SK-N-SH treated with all-trans-retinoic acid at 6 μM for 48 hours (cell line): ENCODE results near the gene STIP1.

Experiments used
- ESRRG ChIP-seq: fragments of 250-450 bp; sonication (Bioruptor Pico); IDR thresholded peaks from 2 replicates; pipeline ENCODE4 v1.6.1; 2021; ENCODE audit warnings: mild to moderate bottlenecking
- ISL1 ChIP-seq: fragments of 250-450 bp; sonication (Bioruptor Pico); IDR thresholded peaks from 2 replicates; pipeline ENCODE4 v2.1.2; 2022; ENCODE audit warnings: mild to moderate bottlenecking, moderate library complexity
- PPARA ChIP-seq: fragments of 250-450 bp; sonication (Bioruptor Pico); IDR thresholded peaks from 2 replicates; pipeline ENCODE4 v1.5.0; 2020; ENCODE audit warnings: mild to moderate bottlenecking, borderline replicate concordance
- RARB ChIP-seq: fragments of 250-450 bp; sonication (Bioruptor Pico); IDR thresholded peaks from 2 replicates; pipeline ENCODE4 v1.8.0; 2021; ENCODE audit warnings: mild to moderate bottlenecking, moderate library complexity
- SNAI2 ChIP-seq: fragments of 250-450 bp; sonication (Bioruptor Pico); IDR thresholded peaks from 2 replicates; pipeline ENCODE4 v1.5.0; 2020; ENCODE audit warnings: mild to moderate bottlenecking, moderate library complexity
- TCF4 ChIP-seq: fragments of 250-450 bp; sonication (Bioruptor Pico); IDR thresholded peaks from 2 replicates; pipeline ENCODE4 v1.8.0; 2021; ENCODE audit warnings: mild to moderate bottlenecking, moderate library complexity, borderline replicate concordance
- ZFP3 ChIP-seq: fragments of 250-450 bp; sonication (Bioruptor Pico); IDR thresholded peaks from 2 replicates; pipeline ENCODE4 v1.5.0; 2020; ENCODE audit warnings: mild to moderate bottlenecking, moderate library complexity
- ZFP30 ChIP-seq: fragments of 450-650 bp; formaldehyde crosslinking; IDR thresholded peaks from 2 replicates; pipeline ENCODE4 v1.5.0; 2022; ENCODE audit warnings: mild to moderate bottlenecking, moderate library complexity
- ZNF565 ChIP-seq: fragments of 450-650 bp; formaldehyde crosslinking; conservative IDR thresholded peaks from 2 replicates; pipeline ENCODE4 v1.5.0; 2020; ENCODE audit warnings: low read depth, mild to moderate bottlenecking, moderate library complexity
- TF ChIP-seq, protein P1 (sequence below): fragments of 250-450 bp; sonication (Bioruptor Pico); IDR thresholded peaks from 2 replicates; pipeline ENCODE4 v1.5.0; 2020; ENCODE audit warnings: mild to moderate bottlenecking, moderate library complexity
- TF ChIP-seq, protein P2 (sequence below): fragments of 250-450 bp; sonication (Bioruptor Pico); IDR thresholded peaks from 2 replicates; pipeline ENCODE4 v1.8.0; 2021; ENCODE audit warnings: low read depth, mild to moderate bottlenecking, moderate library complexity, borderline replicate concordance

DNA sequence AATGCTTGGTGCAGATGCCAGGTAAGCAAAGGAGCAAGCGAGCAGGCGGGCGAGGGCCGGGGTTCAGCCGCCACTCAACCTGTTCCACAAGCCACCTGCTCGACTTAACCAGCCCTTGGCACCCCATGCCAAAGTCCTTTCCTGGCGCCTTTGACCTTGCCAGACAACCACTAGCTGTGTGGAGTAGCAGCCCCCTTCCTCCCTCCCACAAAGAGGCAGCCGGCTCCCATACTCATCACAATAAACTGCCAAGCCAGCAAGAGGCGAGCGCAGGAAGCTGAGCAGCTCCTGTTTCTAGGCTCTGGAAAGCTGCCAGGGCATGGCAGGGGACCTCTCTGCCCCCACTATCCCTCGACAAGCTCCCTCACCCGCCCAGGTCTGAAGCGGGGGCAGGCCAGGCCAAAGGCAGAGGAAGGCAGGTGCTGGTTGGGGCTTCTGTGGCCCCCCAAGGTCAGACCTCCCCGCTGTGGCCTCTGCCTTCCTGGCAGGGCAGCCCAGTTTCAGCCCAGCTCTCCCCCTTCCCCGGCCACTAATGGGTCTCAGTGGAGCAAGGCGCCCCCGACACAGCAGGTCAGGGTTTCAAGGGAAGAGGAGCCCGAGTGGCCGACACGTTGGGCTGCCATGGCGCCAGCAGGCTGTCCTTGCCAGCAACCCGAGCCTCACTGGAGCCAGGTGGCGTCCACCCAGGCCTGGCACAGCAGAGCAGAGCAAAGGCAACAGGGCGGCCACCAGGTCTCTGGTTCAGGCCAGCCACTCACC, 35.3 kb upstream of the STIP1 start:
- no peak for TF ChIP-seq ZNF565 (CRISPR knock-in tag)
- no peak for TF ChIP-seq RARB (CRISPR knock-in tag)
- no peak for TF ChIP-seq ZFP30 (CRISPR knock-in tag)
- no peak for TF ChIP-seq PPARA (CRISPR knock-in tag)
- TF ChIP-seq ESRRG = no peak
- no peak for TF ChIP-seq ISL1 (CRISPR knock-in tag)
- TF ChIP-seq ZFP3 = no peak
- TF ChIP-seq SNAI2 = no peak
- no peak for TF ChIP-seq TCF4
- TF ChIP-seq, protein P1, sequence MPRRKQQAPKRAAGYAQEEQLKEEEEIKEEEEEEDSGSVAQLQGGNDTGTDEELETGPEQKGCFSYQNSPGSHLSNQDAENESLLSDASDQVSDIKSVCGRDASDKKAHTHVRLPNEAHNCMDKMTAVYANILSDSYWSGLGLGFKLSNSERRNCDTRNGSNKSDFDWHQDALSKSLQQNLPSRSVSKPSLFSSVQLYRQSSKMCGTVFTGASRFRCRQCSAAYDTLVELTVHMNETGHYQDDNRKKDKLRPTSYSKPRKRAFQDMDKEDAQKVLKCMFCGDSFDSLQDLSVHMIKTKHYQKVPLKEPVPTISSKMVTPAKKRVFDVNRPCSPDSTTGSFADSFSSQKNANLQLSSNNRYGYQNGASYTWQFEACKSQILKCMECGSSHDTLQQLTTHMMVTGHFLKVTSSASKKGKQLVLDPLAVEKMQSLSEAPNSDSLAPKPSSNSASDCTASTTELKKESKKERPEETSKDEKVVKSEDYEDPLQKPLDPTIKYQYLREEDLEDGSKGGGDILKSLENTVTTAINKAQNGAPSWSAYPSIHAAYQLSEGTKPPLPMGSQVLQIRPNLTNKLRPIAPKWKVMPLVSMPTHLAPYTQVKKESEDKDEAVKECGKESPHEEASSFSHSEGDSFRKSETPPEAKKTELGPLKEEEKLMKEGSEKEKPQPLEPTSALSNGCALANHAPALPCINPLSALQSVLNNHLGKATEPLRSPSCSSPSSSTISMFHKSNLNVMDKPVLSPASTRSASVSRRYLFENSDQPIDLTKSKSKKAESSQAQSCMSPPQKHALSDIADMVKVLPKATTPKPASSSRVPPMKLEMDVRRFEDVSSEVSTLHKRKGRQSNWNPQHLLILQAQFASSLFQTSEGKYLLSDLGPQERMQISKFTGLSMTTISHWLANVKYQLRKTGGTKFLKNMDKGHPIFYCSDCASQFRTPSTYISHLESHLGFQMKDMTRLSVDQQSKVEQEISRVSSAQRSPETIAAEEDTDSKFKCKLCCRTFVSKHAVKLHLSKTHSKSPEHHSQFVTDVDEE (CRISPR knock-in tag) = no peak
- TF ChIP-seq, protein P2, sequence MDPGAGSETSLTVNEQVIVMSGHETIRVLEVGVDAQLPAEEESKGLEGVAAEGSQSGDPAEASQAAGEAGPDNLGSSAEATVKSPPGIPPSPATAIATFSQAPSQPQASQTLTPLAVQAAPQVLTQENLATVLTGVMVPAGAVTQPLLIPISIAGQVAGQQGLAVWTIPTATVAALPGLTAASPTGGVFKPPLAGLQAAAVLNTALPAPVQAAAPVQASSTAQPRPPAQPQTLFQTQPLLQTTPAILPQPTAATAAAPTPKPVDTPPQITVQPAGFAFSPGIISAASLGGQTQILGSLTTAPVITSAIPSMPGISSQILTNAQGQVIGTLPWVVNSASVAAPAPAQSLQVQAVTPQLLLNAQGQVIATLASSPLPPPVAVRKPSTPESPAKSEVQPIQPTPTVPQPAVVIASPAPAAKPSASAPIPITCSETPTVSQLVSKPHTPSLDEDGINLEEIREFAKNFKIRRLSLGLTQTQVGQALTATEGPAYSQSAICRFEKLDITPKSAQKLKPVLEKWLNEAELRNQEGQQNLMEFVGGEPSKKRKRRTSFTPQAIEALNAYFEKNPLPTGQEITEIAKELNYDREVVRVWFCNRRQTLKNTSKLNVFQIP (CRISPR knock-in tag) = no peak
